ENCODE data around the gene CSKMT.
A peak's percentile ranks its signal among the peaks of the same experiment; 100 is the strongest.
"Not testable (repeated sequence)": the region's sequence is repeated elsewhere in the genome, so short reads cannot be mapped to it uniquely, and the experiment has no call there.

The CSKMT gene

DNA sequence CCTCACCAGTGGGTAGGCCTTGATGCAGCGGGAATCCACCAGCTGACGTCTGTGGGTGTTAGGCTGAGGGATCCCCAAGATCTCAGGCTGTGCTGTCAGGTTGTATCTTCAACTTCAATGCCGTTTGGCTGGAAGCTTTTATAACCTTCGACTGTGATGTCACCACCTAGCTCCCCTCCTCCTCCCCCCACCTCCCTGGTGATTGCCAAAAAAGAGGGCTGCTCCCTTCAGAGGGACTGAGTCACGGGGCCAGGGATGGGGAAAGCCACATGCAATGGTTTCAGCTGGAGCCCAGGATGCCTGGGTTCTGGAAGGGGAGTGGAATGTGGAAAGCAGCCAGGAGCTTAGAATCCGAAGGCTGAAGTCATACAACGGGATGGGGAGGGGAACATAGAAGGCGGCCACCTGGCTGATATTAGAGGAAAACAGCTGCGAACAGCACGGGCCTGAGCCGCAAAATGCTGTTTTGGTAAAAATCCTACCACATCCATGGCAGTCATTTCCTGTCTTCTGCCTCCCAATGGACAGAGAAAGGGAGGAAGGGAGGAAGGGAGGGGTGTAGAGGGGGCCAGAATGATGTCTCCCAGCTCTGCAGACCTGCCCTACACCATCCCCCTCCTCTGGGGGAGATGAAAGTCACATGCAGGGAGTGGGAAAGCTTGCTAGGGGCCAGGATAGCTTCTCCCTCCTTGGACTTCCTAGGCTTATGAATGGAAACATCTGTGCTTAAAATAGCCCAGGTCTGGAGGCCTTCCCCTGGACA is 24.5 kb downstream of the CSKMT start, which contains the start of gene LRRN4CL:
Gene LRRN4CL (minus strand): TSS at position 110 of the 763 bp plus-strand sequence. CDS start 1,022 bp downstream, outside the sequence.
- FAIRE-seq, result no peak

GRCh38 chr11:62693624-62694023 is 28.5 kb downstream of the CSKMT start:
- not testable (repeated sequence) for FAIRE-seq

DNA sequence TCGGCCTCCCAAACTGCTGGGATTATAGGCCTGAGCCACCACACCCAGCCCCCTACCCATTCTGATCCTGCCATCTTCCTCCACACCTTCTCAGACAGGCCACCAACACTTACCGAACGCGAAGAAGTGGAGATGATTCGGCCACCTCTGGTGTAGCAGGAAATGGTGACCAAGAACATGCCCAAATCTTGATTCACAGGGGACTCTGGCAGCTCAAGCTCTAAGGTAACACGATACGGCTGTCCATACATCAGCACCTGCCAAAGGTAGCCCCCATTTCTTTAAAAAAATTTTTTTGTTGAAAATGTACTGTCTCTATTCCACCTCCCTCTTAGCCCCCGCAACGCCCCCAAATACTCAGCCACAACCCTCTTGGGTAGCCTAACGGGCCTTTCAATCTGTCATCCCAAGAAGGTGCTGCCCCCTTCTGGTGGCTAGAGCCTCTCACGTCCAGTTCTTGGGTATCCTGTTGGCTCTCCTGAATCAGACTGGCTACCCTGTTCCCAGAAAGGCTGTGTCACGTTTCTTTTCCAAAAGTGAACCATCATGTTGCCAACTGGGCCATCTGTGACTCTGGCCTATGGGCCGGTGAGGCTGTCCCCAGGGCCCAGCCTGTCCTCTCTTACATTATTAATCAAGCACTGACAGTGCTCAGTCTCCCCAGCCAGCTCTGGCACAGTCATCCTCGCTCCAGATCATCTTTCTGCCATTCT is 29.5 kb downstream of the CSKMT start:
- FAIRE-seq, result peak; percentile 53

GRCh38 chr11:62702246-62702645 is 37.1 kb downstream of the CSKMT start:
- FAIRE-seq, result no peak

- not testable (repeated sequence) for FAIRE-seq
Observed at GRCh38 chr11:62703921-62704320, 38.8 kb downstream of the CSKMT start.

GRCh38 chr11:62705413-62705812 is 40.3 kb downstream of the CSKMT start:
- no peak for FAIRE-seq

- FAIRE-seq, result peak; percentile 57
Observed at GRCh38 chr11:62705880-62706849, 41.1 kb downstream of the CSKMT start.

DNA sequence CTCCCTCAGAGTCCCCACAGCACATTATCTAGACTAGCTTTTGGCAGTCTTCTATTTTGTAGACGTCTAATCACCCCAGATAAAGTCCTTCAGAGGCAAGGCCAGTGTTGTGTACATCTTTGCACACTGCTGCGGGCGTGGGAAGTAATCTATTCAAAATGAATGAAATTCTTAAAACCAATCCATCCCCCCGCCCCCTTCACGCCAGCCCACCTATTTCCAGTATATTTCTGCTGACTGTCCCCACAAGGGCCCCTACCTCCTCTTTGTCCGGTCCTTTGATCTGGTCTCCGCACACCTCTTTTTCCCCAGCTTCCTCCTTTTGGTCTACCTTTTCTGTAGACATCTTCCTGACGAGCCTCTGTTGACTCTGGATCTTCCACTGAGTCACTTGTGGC is 41.7 kb downstream of the CSKMT start:
- FAIRE-seq, result no peak

GRCh38 chr11:62707277-62707861 is 42.3 kb downstream of the CSKMT start, which contains the start of the genes BSCL2 and GNG3:
TSS of gene BSCL2 (minus strand) at chr11:62707424. CDS start at chr11:62707195, 229 bp downstream.
TSS of gene GNG3 (plus strand) at chr11:62707676. CDS start at chr11:62708296, 620 bp downstream.
- no peak for FAIRE-seq

GRCh38 chr11:62708392-62708791 is 43.3 kb downstream of the CSKMT start:
- no peak for FAIRE-seq

DNA sequence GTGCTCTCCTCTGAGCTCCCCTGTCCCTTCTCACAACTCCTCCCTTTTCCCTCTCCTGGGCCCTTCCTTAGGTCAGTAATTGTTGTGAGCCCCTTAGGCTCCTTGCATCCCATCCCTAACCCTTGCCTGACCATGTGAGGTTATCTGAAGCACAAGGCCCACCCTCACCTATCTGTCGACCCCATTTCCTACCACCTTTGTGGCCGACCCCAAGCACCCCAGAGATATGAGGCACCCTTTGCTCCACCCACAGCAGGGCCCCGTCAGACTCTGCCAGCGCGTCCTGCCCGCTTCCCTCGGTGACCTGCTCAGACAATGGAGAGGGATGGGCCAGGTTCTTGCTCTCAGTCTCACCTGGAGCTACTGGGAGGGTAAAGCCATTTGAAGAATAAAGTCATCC is 43.7 kb downstream of the CSKMT start:
- FAIRE-seq, result no peak

- FAIRE-seq, result peak; percentile 96
Observed at GRCh38 chr11:62709247-62710000, 44.3 kb downstream of the CSKMT start.

DNA sequence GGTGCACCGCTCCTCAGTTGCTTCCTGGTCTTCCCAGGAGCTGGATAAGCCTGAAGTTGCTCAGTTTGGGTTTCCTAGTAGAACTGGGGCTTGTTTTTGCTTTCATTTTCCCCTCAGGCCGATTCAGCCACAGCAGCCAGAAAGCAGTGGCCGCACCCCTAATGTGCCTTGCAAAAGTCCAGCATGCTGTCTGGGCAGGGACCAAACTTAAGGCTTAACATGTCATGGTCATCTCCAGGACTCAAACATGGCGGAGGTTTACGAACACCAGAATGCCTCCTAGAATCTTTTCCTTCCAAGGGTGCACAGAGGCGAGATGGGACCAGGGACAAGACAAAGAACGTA is 44.9 kb downstream of the CSKMT start:
- no peak for FAIRE-seq

GRCh38 chr11:62712276-62712812 is 47.2 kb downstream of the CSKMT start:
- FAIRE-seq, result no peak

- FAIRE-seq, result no peak
Observed at GRCh38 chr11:62712861-62713260, 47.7 kb downstream of the CSKMT start.

- FAIRE-seq, result no peak
Observed at GRCh38 chr11:62713343-62713742, 48.2 kb downstream of the CSKMT start.

DNA sequence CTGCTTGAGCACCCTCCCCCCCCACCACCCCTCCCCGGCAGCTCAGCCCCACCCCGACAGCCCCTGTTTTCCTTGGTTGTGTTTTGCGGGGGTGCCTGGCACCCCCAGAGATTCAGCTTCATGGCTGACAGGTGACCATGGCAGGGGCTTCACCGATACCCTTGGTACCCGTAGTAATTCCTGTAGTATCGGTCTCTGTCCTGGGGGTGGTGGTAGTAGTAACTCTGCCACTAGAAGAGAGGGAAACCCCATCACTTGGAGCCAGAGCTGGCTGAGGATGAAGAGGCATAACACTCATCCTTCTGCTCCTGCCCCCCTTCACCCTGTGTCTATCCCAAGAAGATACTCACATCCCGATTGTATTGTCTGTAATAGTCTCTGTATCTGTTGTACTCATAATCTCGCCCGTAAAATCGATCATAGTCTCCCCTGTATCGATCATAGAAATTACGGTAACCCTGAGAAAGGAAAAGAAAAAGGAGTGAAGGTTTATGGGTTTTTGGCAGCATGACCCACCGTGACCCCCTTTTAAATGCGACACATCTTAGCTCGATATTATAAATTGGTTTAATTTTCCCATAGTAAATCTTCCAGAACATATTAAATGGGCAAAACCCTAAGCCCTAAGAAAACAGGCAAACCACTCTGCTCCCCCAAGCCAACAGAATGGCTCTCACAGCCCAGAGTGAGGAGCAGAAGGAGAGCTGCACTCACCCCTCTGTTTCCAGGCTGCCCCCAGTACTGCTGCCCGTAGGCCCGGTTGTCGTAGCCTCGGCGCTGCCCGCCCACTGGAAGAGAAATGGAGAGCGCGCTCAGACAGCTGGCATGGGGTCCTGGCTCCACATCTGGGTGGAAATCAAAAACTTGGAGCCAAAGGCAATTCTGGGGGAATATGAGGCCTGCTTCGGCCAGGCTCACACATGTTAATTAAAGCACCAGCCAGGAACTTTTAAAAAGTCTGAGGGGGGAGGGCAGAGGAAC is 50.3 kb downstream of the CSKMT start:
- FAIRE-seq, result no peak

DNA sequence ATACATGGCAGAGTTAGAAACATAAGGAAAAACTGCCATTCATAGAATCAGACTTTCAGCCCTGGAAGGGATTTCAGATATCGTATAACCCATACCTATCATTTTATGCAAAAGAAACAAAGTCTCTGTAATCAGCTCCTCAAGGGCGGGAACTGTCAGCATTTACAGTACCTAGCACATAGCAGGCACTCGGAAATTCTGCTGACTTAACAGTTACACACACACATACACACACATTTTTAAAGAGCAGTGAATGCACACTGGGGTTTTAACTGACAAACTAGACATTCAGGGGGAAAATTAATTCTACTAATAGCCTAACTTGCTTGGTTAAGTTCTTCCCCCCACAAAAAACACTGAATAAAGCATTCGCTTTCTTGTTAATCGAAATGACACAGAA is 51.1 kb downstream of the CSKMT start:
- FAIRE-seq, result no peak

DNA sequence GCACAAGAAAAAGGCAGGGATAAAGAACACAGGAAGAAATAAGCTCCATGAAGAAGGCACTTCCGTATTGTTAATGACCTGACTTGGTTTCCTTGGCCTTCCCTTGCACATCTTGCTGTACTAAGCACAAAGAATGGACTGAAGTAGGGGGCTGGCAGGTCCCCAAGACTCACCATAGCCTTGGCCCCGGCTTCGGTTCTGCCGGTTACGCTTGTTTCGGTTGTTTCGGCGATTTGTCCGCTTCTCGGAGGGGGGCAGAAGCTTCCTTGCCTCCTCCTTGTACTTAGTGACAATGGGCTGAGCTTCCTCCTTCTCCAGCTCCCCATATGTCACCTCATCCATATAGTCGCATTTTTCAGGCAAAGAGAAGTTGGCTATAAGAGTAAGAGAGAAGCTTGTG is 51.7 kb downstream of the CSKMT start:
- no peak for FAIRE-seq
